Osteoblast (primary cell): ENCODE results near the gene LHFPL2. TPM values are rescaled to one million over a fixed set of nuclear protein-coding genes. Genes with fewer than 3 reads are reported as not detected.

Experiments
- DNase-seq: peaks from one replicate; pipeline ENCODE4 v3.0.0; 2011; ENCODE audit warnings: low spot score, mixed read lengths; ENCODE audit not compliant: insufficient read length; ENCODE audit errors: missing footprints
- H2AFZ ChIP-seq: 2 replicates; pipeline ENCODE4 v1.6.0; 2011; ENCODE audit warnings: mild to moderate bottlenecking, low read length
- H3K27ac ChIP-seq: 2 replicates; pipeline ENCODE4 v1.5.1; 2011; ENCODE audit warnings: mild to moderate bottlenecking, low read depth, low read length, moderate library complexity
- H3K27me3 ChIP-seq: 2 replicates; pipeline ENCODE4 v1.6.0; 2012; ENCODE audit warnings: mild to moderate bottlenecking, control low read depth, inconsistent platforms, low read length, moderate library complexity; ENCODE audit not compliant: insufficient read depth
- H3K36me3 ChIP-seq: 2 replicates; pipeline ENCODE4 v1.5.1; 2011; ENCODE audit warnings: mild to moderate bottlenecking, low read length, control low read depth, moderate library complexity; ENCODE audit not compliant: insufficient read depth
- H3K4me1 ChIP-seq: 2 replicates; pipeline ENCODE4 v1.5.1; 2011; ENCODE audit warnings: mild to moderate bottlenecking, low read length, control low read depth, moderate library complexity; ENCODE audit not compliant: insufficient read depth
- H3K4me2 ChIP-seq: 2 replicates; pipeline ENCODE4 v1.6.0; 2011; ENCODE audit warnings: mild to moderate bottlenecking, low read length; ENCODE audit not compliant: insufficient read depth
- H3K4me3 ChIP-seq: fragments of 200-600 bp; sonication (generic); 3 replicates; pipeline ENCODE4 v1.5.1; 2012; ENCODE audit warnings: mild to moderate bottlenecking, low read length, inconsistent platforms; ENCODE audit not compliant: insufficient read depth
- H3K79me2 ChIP-seq: 2 replicates; pipeline ENCODE4 v1.6.0; 2012; ENCODE audit warnings: mild to moderate bottlenecking, low read length, control low read depth, inconsistent platforms; ENCODE audit not compliant: insufficient read depth
- H3K9me3 ChIP-seq: 2 replicates; pipeline ENCODE4 v1.5.1; 2011; ENCODE audit warnings: low read depth, low read length, control low read depth
- H4K20me1 ChIP-seq: 2 replicates; pipeline ENCODE4 v1.6.0; 2012; ENCODE audit warnings: mild to moderate bottlenecking, low read length, control low read depth; ENCODE audit not compliant: insufficient read depth
- CTCF ChIP-seq: IDR thresholded peaks from 2 replicates; pipeline ENCODE4 v1.5.1; 2011; ENCODE audit warnings: mild to moderate bottlenecking, low read depth, low read length, moderate library complexity; ENCODE audit errors: extremely low read depth
- total RNA-seq: library from RNA; depleted of rRNA; stranded (reverse); fragments of >200 nt; gene quantifications from 2 replicates; pipeline ENCODE4 v1.2.3, GENCODE V29; 2012

Gene LHFPL2
- total RNA-seq, 1 donor = 64.4 TPM

- H3K36me3 ChIP-seq = no peaks in the 10 kb centered on the region
- H4K20me1 ChIP-seq = no peaks in the 10 kb centered on the region
- H3K4me2 ChIP-seq = peak overlapping the region; percentile 32
- no peaks in the 10 kb centered on the region for H3K9me3 ChIP-seq
- peak overlapping the region; percentile 97 for H3K27ac ChIP-seq
- H2AFZ ChIP-seq = no peak overlapping the region
- TF ChIP-seq CTCF = no peak
- no peak overlapping the region for H3K4me3 ChIP-seq
- H3K27me3 ChIP-seq = no peaks in the 10 kb centered on the region
- no peak for DNase-seq
- H3K79me2 ChIP-seq = peaks cover 38% of the 10 kb centered on the region
- H3K4me1 ChIP-seq = peaks cover 32% of the 10 kb centered on the region
These were observed 129.2 kb downstream of the LHFPL2 start for GRCh38 chr5:78519198-78519941.

GRCh38 chr5:78518365-78519197, 130.0 kb downstream of the LHFPL2 start:
- no peak for TF ChIP-seq CTCF
- Histone ChIP-seq H2AFZ (no peak overlapping the region), H3K36me3 (no peaks in the 10 kb centered on the region), H3K79me2 (peaks cover 32% of the 10 kb centered on the region), H3K9me3 (no peaks in the 10 kb centered on the region), H3K4me1 (peaks cover 33% of the 10 kb centered on the region), H3K4me3 (no peak overlapping the region), H4K20me1 (no peaks in the 10 kb centered on the region), H3K4me2 (peak overlapping the region; percentile 32), H3K27ac (peak overlapping the region; percentile 97), H3K27me3 (no peaks in the 10 kb centered on the region)
- peak; percentile 88 for DNase-seq

DNA sequence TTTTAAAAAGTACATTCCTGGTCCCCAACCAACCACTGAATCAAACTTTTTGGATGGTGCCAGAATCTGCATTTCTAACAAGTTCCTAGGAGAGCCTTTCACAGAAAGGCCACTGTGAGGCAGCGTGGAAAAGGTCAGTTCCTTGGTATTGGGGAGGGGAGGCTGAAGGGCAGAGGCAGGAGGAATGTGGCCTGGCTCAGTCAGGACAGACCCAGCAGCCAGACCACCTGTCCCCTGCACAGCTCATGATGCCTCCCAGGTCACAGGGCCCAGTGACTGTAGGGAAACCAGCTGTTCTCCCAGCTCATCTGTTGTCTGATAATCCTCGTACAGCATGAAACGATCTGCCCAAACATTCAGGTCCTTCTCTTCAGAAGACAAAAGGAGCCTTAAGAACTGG, 132.9 kb downstream of the LHFPL2 start:
- peaks cover 33% of the 10 kb centered on the region for H3K4me1 ChIP-seq
- no peaks in the 10 kb centered on the region for H3K36me3 ChIP-seq
- no peak overlapping the region for H3K4me3 ChIP-seq
- H3K79me2 ChIP-seq = peaks cover 29% of the 10 kb centered on the region
- no peak overlapping the region for H2AFZ ChIP-seq
- no peaks in the 10 kb centered on the region for H3K27me3 ChIP-seq
- TF ChIP-seq CTCF = no peak
- peak overlapping the region; percentile 57 for H3K27ac ChIP-seq
- no peaks in the 10 kb centered on the region for H3K9me3 ChIP-seq
- H3K4me2 ChIP-seq = peak overlapping the region; percentile 11
- no peaks in the 10 kb centered on the region for H4K20me1 ChIP-seq
- no peak for DNase-seq
